ENCODE measurements around the gene RYR3. TPM values are rescaled to one million over a fixed set of nuclear protein-coding genes. Genes with fewer than 3 reads are reported as not detected.

Gene RYR3
- total RNA-seq, 5 donors from 2014 or later (not counting 1 experiment from before 2014, with no cell fraction given): 0.03 to 0.07 (median 0.04) TPM; not detected in 1

DNA sequence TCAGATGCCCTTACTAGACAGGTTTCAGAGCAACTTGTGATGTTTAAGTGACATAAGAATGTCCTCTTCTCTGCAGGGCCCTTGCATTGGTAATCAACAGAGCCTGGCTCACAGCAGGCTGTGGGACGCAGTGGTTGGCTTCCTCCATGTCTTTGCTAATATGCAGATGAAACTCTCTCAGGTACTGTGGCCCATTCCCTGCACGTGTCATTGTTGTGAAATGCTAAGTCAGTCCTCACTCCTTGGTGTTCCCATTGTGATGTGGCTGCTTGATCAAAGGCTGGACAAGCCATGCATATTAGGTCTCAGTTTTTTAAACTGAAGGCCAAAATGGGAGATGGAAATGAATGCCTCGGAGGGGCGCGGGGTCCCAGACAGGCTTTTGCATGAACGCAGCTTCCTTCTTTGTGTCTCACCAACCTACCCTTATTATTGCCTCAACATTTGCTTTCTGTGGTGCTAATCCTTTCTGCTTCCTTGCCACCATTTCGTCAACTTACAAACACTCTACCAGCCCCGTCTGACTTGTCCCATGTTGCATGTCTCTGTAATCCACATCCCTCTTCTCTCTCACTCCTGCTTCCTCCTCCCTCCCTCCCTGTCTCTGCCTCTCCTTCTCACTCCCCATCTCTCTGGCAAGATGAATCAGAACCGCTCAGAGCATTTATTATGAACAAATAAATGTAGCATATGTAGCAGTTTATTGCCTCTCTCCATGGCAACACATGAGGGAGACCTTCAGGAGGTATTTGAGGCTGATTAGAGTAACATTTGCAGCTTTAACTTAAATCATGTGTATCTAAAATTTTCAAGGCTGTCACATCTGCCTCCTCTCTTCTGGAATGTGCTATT is 524.4 kb downstream of the RYR3 start:
- no peaks in the 10 kb centered on the region for H3K36me3 ChIP-seq (ENCODE audit: control insufficient read depth in 2 of 2, extremely low read depth in 1 of 2, insufficient read depth in 1 of 2, low read length in 1 of 2)
- no peaks in the 10 kb centered on the region for H3K4me1 ChIP-seq (ENCODE audit: control insufficient read depth in 1 of 2, extremely low read depth in 1 of 2, insufficient read depth in 2 of 2, low read length in 2 of 2)
- DNase-seq: no peak
- Mint-ChIP-seq H3K27ac (no peak overlapping the region), H3K27me3 (peaks cover 6 to 13% of the 10 kb centered on the region in 2 donors), H3K36me3 (no peaks in the 10 kb centered on the region), H3K9me3 (no peaks in the 10 kb centered on the region), H3K4me3 (no peak overlapping the region), H3K4me1 (no peaks in the 10 kb centered on the region)
- no peaks in the 10 kb centered on the region for H3K9me3 ChIP-seq
- no peak overlapping the region for H3K27ac ChIP-seq (ENCODE audit: low read length)
- POLR2A ChIA-PET: no interaction called here
- CTCF ChIA-PET: interaction anchor here in 1 of 2 donors (0.6 kb wide), 1 partner anchor 22 kb away, joined by 3 read pairs; no protein-coding TSS in a partner anchor
- H3K27me3 ChIP-seq (replicated peaks in 1 of 2; ENCODE audit: control insufficient read depth in 2 of 2, extremely low read depth in 1 of 2, insufficient read depth in 2 of 2, low read length in 1 of 2): no peaks in the 10 kb centered on the region
- 59% methylated on average over 7 of the region's 9 CpGs for WGBS (ENCODE audit: insufficient coverage)
- H3K4me3 ChIP-seq (ENCODE audit: control insufficient read depth in 1 of 2, extremely low read depth in 1 of 2, low read length in 1 of 2): no peak overlapping the region
- no peak for ATAC-seq (replicated peaks in 1 of 4)

DNA sequence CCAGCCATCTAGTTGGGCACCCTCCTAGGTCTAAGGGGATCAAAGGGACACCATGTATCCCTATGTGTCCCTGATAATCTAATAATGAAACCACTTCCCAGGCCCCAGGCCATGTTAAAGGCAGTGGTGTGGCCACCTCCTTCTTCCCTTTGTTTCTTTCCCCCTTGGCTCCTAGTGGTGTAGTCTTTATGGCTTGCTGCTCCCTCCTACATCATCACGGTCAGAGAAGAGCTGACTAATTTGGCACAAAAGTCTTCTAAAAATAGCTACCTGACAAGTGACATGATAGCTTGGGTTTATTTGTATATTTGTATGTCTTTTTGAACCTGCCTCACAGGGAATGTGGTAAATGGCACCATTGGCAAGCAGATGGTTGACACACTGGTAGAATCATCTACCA is 526.5 kb downstream of the RYR3 start:
- Mint-ChIP-seq H3K27ac (no peak overlapping the region), H3K4me3 (no peak overlapping the region), H3K36me3 (no peaks in the 10 kb centered on the region), H3K4me1 (no peaks in the 10 kb centered on the region), H3K9me3 (no peaks in the 10 kb centered on the region), H3K27me3 (peaks cover 13 to 20% of the 10 kb centered on the region in 2 donors)
- Histone ChIP-seq H3K4me3 (ENCODE audit: control insufficient read depth in 1 of 2, extremely low read depth in 1 of 2, low read length in 1 of 2) (no peak overlapping the region), H3K36me3 (ENCODE audit: control insufficient read depth in 2 of 2, extremely low read depth in 1 of 2, insufficient read depth in 1 of 2, low read length in 1 of 2) (no peaks in the 10 kb centered on the region), H3K27me3 (replicated peaks in 1 of 2; ENCODE audit: control insufficient read depth in 2 of 2, extremely low read depth in 1 of 2, insufficient read depth in 2 of 2, low read length in 1 of 2) (no peaks in the 10 kb centered on the region), H3K27ac (ENCODE audit: low read length) (no peak overlapping the region), H3K9me3 (no peaks in the 10 kb centered on the region), H3K4me1 (ENCODE audit: control insufficient read depth in 1 of 2, extremely low read depth in 1 of 2, insufficient read depth in 2 of 2, low read length in 2 of 2) (no peaks in the 10 kb centered on the region)
- DNase-seq (no peak), ATAC-seq (replicated peaks in 1 of 4) (no peak)
- CTCF ChIA-PET: no interaction called here
- POLR2A ChIA-PET: no interaction called here
- WGBS (ENCODE audit: insufficient coverage): no CpG with 5 or more reads among the region's 1 CpG

DNA sequence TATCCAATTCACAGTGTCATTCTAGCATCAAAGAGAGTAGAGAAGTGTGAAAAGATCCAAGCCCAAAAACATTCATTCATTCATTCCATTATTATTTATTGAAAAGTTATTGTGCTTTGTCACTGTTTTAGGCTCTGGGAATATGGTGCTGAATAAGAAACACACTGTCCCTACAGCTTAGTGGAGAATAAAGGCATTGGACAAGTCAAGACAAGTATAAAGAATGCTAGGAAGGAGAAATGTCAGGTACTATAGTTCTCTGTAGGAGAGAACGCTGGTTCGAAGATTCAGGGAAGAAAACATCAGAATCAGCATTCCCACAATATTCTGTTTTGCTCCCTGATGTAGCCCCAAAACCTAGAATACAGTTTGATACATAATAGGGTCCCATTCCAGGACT is 528.8 kb downstream of the RYR3 start:
- POLR2A ChIA-PET: no interaction called here

DNA sequence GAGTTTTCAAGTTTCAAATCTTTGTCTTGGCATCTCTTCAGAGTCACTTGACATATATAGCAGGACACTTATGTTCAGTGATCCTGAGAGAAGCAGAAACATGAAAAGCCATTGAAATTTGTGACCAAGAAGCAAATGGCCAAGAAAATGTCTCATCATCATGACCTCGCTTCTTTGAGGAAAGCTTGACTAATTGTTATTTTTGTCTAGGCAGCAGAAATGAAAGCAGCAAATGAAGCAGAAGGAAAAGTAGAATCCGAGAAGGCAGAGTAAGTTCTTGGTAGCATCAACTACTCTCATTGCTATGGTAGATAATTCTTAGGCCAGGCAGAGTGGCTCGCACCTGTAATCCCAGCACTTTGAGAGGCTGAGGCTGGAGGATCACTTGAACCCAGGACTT is 529.8 kb downstream of the RYR3 start:
- peaks cover 14 to 19% of the 10 kb centered on the region in 2 donors for H3K27me3 Mint-ChIP-seq
- H3K4me3 Mint-ChIP-seq: no peak overlapping the region
- Histone ChIP-seq H3K4me1 (ENCODE audit: control insufficient read depth in 1 of 2, extremely low read depth in 1 of 2, insufficient read depth in 2 of 2, low read length in 2 of 2) (no peaks in the 10 kb centered on the region), H3K36me3 (ENCODE audit: control insufficient read depth in 2 of 2, extremely low read depth in 1 of 2, insufficient read depth in 1 of 2, low read length in 1 of 2) (no peaks in the 10 kb centered on the region), H3K9me3 (no peaks in the 10 kb centered on the region), H3K27ac (ENCODE audit: low read length) (no peak overlapping the region), H3K4me3 (ENCODE audit: control insufficient read depth in 1 of 2, extremely low read depth in 1 of 2, low read length in 1 of 2) (no peak overlapping the region), H3K27me3 (replicated peaks in 1 of 2; ENCODE audit: control insufficient read depth in 2 of 2, extremely low read depth in 1 of 2, insufficient read depth in 2 of 2, low read length in 1 of 2) (peaks cover 0 to 5% of the 10 kb centered on the region in 2 experiments)
- no peak overlapping the region for H3K27ac Mint-ChIP-seq
- CTCF ChIA-PET: no interaction called here
- no peaks in the 10 kb centered on the region for H3K4me1 Mint-ChIP-seq
- ATAC-seq (replicated peaks in 1 of 4): no peak
- DNase-seq: no peak
- H3K9me3 Mint-ChIP-seq: no peaks in the 10 kb centered on the region
- no peaks in the 10 kb centered on the region for H3K36me3 Mint-ChIP-seq
- POLR2A ChIA-PET: no interaction called here
- 100% methylated on average over 1 of the region's 3 CpGs for WGBS (ENCODE audit: insufficient coverage)

More for the DNA sequence above, 528.8 kb downstream of the RYR3 start:
- Mint-ChIP-seq H3K4me3 (no peak overlapping the region), H3K9me3 (no peaks in the 10 kb centered on the region), H3K27me3 (peaks cover 14 to 23% of the 10 kb centered on the region in 2 donors), H3K4me1 (no peaks in the 10 kb centered on the region), H3K27ac (no peak overlapping the region), H3K36me3 (no peaks in the 10 kb centered on the region)
- no peak overlapping the region for H3K4me3 ChIP-seq (ENCODE audit: control insufficient read depth in 1 of 2, extremely low read depth in 1 of 2, low read length in 1 of 2)
- ATAC-seq (replicated peaks in 1 of 4) (no peak), DNase-seq (no peak)
- no peaks in the 10 kb centered on the region for H3K9me3 ChIP-seq
- CTCF ChIA-PET: no interaction called here
- no CpG with 5 or more reads among the region's 2 CpGs for WGBS (ENCODE audit: insufficient coverage)
- H3K36me3 ChIP-seq (ENCODE audit: control insufficient read depth in 2 of 2, extremely low read depth in 1 of 2, insufficient read depth in 1 of 2, low read length in 1 of 2): no peaks in the 10 kb centered on the region
- no peaks in the 10 kb centered on the region for H3K4me1 ChIP-seq (ENCODE audit: control insufficient read depth in 1 of 2, extremely low read depth in 1 of 2, insufficient read depth in 2 of 2, low read length in 2 of 2)
- H3K27me3 ChIP-seq (replicated peaks in 1 of 2; ENCODE audit: control insufficient read depth in 2 of 2, extremely low read depth in 1 of 2, insufficient read depth in 2 of 2, low read length in 1 of 2): peaks cover 0 to 2% of the 10 kb centered on the region in 2 experiments
- no peak overlapping the region for H3K27ac ChIP-seq (ENCODE audit: low read length)

DNA sequence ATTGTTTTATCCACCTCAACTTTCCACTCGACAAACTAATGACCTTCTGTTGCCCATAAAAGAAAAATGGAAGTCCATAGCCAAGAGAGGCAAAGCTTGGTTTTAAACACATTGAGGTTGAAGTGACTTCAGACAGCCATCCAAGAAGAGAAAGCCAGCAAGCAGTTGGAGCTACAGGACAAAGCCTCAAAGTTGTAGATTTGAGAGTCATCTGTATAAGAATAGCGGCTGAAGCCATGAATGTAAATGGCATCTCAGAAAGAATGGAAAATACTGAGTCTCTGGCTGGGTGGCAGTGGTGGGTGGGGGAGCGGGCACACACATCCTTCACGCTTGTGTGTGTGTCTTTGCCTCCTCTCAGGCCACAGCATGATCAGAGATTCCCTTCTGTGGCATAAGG is 533.4 kb downstream of the RYR3 start:
- no peak for DNase-seq
- Histone ChIP-seq H3K27me3 (replicated peaks in 1 of 2; ENCODE audit: control insufficient read depth in 2 of 2, extremely low read depth in 1 of 2, insufficient read depth in 2 of 2, low read length in 1 of 2) (peaks cover 0 to 5% of the 10 kb centered on the region in 2 experiments), H3K27ac (ENCODE audit: low read length) (no peak overlapping the region), H3K9me3 (no peaks in the 10 kb centered on the region), H3K36me3 (ENCODE audit: control insufficient read depth in 2 of 2, extremely low read depth in 1 of 2, insufficient read depth in 1 of 2, low read length in 1 of 2) (no peaks in the 10 kb centered on the region), H3K4me1 (ENCODE audit: control insufficient read depth in 1 of 2, extremely low read depth in 1 of 2, insufficient read depth in 2 of 2, low read length in 2 of 2) (no peaks in the 10 kb centered on the region), H3K4me3 (ENCODE audit: control insufficient read depth in 1 of 2, extremely low read depth in 1 of 2, low read length in 1 of 2) (no peak overlapping the region)
- Mint-ChIP-seq H3K36me3 (no peaks in the 10 kb centered on the region), H3K9me3 (no peaks in the 10 kb centered on the region), H3K27me3 (peaks cover 12 to 17% of the 10 kb centered on the region in 2 donors), H3K4me1 (no peaks in the 10 kb centered on the region), H3K27ac (no peak overlapping the region), H3K4me3 (no peak overlapping the region)
- ChIA-PET POLR2A (interaction anchor here in 1 of 2 donors (0.6 kb wide), 1 partner anchor 12 kb away, joined by 3 read pairs; no protein-coding TSS in a partner anchor), CTCF (no interaction called here)
- ATAC-seq (replicated peaks in 1 of 4): no peak
- WGBS (ENCODE audit: insufficient coverage): 100% methylated on average over 2 of the region's 4 CpGs

DNA sequence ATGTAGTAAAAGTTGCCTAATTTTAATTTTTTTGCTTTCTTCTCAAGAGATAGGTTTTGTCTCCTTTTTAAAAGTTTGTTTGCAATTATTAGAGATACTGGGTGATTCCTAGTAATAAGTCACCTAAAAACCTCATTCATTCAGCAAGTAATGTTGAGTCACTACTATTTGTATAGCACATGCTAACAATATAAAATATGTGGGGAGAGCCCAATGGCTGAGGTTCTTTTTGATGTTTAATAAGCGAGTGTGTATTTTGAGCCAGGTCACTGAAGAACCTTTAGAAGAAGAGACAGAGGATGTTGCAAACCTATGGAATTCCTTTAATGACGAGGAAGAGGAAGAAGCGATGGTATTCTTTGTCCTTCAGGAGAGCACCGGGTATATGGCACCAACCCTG is 533.8 kb downstream of the RYR3 start:
- H3K9me3 Mint-ChIP-seq: no peaks in the 10 kb centered on the region
- DNase-seq (no peak), ATAC-seq (replicated peaks in 1 of 4) (no peak)
- H3K27ac Mint-ChIP-seq: no peak overlapping the region
- no peak overlapping the region for H3K4me3 ChIP-seq (ENCODE audit: control insufficient read depth in 1 of 2, extremely low read depth in 1 of 2, low read length in 1 of 2)
- peaks cover 0 to 5% of the 10 kb centered on the region in 2 experiments for H3K27me3 ChIP-seq (replicated peaks in 1 of 2; ENCODE audit: control insufficient read depth in 2 of 2, extremely low read depth in 1 of 2, insufficient read depth in 2 of 2, low read length in 1 of 2)
- POLR2A ChIA-PET: interaction anchor here in 1 of 2 donors (0.6 kb wide), 1 partner anchor 11 kb away, joined by 3 read pairs; no protein-coding TSS in a partner anchor
- H3K36me3 ChIP-seq (ENCODE audit: control insufficient read depth in 2 of 2, extremely low read depth in 1 of 2, insufficient read depth in 1 of 2, low read length in 1 of 2): no peaks in the 10 kb centered on the region
- no peak overlapping the region for H3K4me3 Mint-ChIP-seq
- no peaks in the 10 kb centered on the region for H3K4me1 ChIP-seq (ENCODE audit: control insufficient read depth in 1 of 2, extremely low read depth in 1 of 2, insufficient read depth in 2 of 2, low read length in 2 of 2)
- peaks cover 12 to 14% of the 10 kb centered on the region in 2 donors for H3K27me3 Mint-ChIP-seq
- no peaks in the 10 kb centered on the region for H3K9me3 ChIP-seq
- H3K4me1 Mint-ChIP-seq: no peaks in the 10 kb centered on the region
- CTCF ChIA-PET: no interaction called here
- H3K36me3 Mint-ChIP-seq: no peaks in the 10 kb centered on the region
- WGBS (ENCODE audit: insufficient coverage): 70% methylated on average over 2 of the region's 4 CpGs
- no peak overlapping the region for H3K27ac ChIP-seq (ENCODE audit: low read length)
